HCT116 (cell line): ENCODE results near the gene KCNC4. TPM values are rescaled to one million over a fixed set of nuclear protein-coding genes. Genes with fewer than 3 reads are reported as not detected.

Experiments used
- ATAC-seq: fragments of 200-7000 bp; cut with Tn5 transposase; 2 replicates; pipeline ENCODE4 v1.9.1; 2020; ENCODE audit warnings: mild to moderate bottlenecking, moderate library complexity
- BruUV-seq: library from RNA; stranded (reverse); fragments of 400-500 nt; replicated peaks from 2 replicates; lab custom pipeline; 2021; lab: Mats Ljungman, UMichigan
- CTCF ChIA-PET: fragments of 300-600 bp; sonication (Branson Sonifier 250); formaldehyde crosslinking; loops from one replicate; lab custom pipeline; 2021; ENCODE audit warnings: antibody characterized with exemption; lab: Charles Lee
- POLR2A ChIA-PET: fragments of 300-600, 350-600 bp; sonication (Branson Sonifier 250); formaldehyde crosslinking; loops from one replicate; lab custom pipeline; 2021; ENCODE audit warnings: antibody characterized with exemption; lab: Charles Lee
- RAD21 ChIA-PET, 2 experiments: fragments of 300-600 bp; sonication (Branson Sonifier 250); formaldehyde crosslinking; loops; one replicate each; lab custom pipeline; 2023; ENCODE audit warnings: low total read pairs in 2 of 2; ENCODE audit not compliant: uncharacterized antibody in 2 of 2, unreplicated experiment in 2 of 2, low non-redundant PET in 1 of 2; lab: Charles Lee
- DNase-seq: peaks from one replicate; pipeline ENCODE4 v3.0.0-alpha.2; 2010; ENCODE audit warnings: low read depth, low spot score
- H2AFZ ChIP-seq: fragments of 200-600 bp; shearing (Covaris generic), sonication (generic); 2 replicates; pipeline ENCODE4 v1.6.1; 2017; ENCODE audit warnings: low read depth, mixed run types, mixed read lengths, antibody characterized with exemption, low read length; ENCODE audit not compliant: poor library complexity, severe bottlenecking
- H3K27ac ChIP-seq: 2 replicates; pipeline ENCODE4 v1.5.1; 2012; ENCODE audit warnings: low read depth, low read length
- H3K27me3 ChIP-seq: fragments of 200-600 bp; sonication (generic); 2 replicates; pipeline ENCODE4 v1.6.1; 2016; ENCODE audit warnings: mixed run types, low read length, mixed read lengths; ENCODE audit not compliant: insufficient read depth
- H3K36me3 ChIP-seq, 2 experiments: fragments of 200-500 bp in 1 of 2; fragments of 200-600 bp in 1 of 2; sonication (Bioruptor generic) in 1 of 2; sonication (generic) in 1 of 2; 2 replicates each; pipeline versions ENCODE4 v1.5.1 to v1.6.1; 2014 to 2016; ENCODE audit warnings: low read length in 2 of 2, inconsistent platforms in 1 of 2, mixed read lengths in 1 of 2, mixed run types in 1 of 2; ENCODE audit not compliant: insufficient read depth in 2 of 2, control insufficient read depth in 1 of 2
- H3K4me1 ChIP-seq, 2 experiments: fragments of 200-600 bp in 1 of 2; sonication (generic) in 1 of 2; 2 replicates each; pipeline versions ENCODE4 v1.5.1 to v1.6.1; 2012 to 2017; ENCODE audit warnings: low read length in 2 of 2, inconsistent platforms in 1 of 2, mild to moderate bottlenecking in 1 of 2, mixed read lengths in 1 of 2, mixed run types in 1 of 2, moderate library complexity in 1 of 2; ENCODE audit not compliant: insufficient read depth in 2 of 2, control insufficient read depth in 1 of 2
- H3K4me2 ChIP-seq: fragments of 200-600 bp; sonication (generic); 2 replicates; pipeline ENCODE4 v1.6.1; 2017; ENCODE audit warnings: mixed run types, low read length, mixed read lengths
- H3K4me3 ChIP-seq, 2 experiments: fragments of 200-600 bp in 1 of 2; sonication (generic) in 1 of 2; replicated peaks in 1 of 2; 2 replicates each; pipeline ENCODE4 v1.5.1; 2011 to 2016; ENCODE audit warnings: low read length in 2 of 2, control low read depth in 1 of 2, low read depth in 1 of 2, mild to moderate bottlenecking in 1 of 2, mixed read lengths in 1 of 2, mixed run types in 1 of 2
- H3K79me2 ChIP-seq: fragments of 200-600 bp; sonication (generic); 2 replicates; pipeline ENCODE4 v1.6.1; 2017; ENCODE audit warnings: mild to moderate bottlenecking, mixed run types, low read length, moderate library complexity, mixed read lengths; ENCODE audit not compliant: insufficient read depth
- H3K9ac ChIP-seq: fragments of 200-600 bp; sonication (generic); 2 replicates; pipeline ENCODE4 v1.6.1; 2016; ENCODE audit warnings: low read length, mixed read lengths
- H3K9me2 ChIP-seq: fragments of 200-600 bp; sonication (generic), shearing (Covaris generic); 2 replicates; pipeline ENCODE4 v1.6.1; 2017; ENCODE audit warnings: mixed run types, mild to moderate bottlenecking, moderate library complexity; ENCODE audit not compliant: insufficient read depth
- H3K9me3 ChIP-seq, 2 experiments: fragments of 200-500 bp in 1 of 2; fragments of 200-600 bp in 1 of 2; sonication (Bioruptor generic) in 1 of 2; sonication (generic) in 1 of 2; 2 replicates each; pipeline ENCODE4 v1.6.1; 2014 to 2017; ENCODE audit warnings: low read length in 2 of 2, mixed read lengths in 2 of 2, inconsistent platforms in 1 of 2, low read depth in 1 of 2, mild to moderate bottlenecking in 1 of 2, mixed run types in 1 of 2, moderate library complexity in 1 of 2; ENCODE audit not compliant: control insufficient read depth in 1 of 2, insufficient read depth in 1 of 2
- H4K20me1 ChIP-seq: fragments of 200-600 bp; sonication (generic), shearing (Covaris generic); 2 replicates; pipeline ENCODE4 v1.6.1; 2017; ENCODE audit warnings: mixed run types, mild to moderate bottlenecking, moderate library complexity; ENCODE audit not compliant: insufficient read depth
- ATF3 ChIP-seq: IDR thresholded peaks from 2 replicates; pipeline ENCODE4 v1.6.1; 2012
- CBX3 ChIP-seq: IDR thresholded peaks from 2 replicates; pipeline ENCODE4 v1.6.1; 2012; ENCODE audit warnings: low read depth
- CEBPB ChIP-seq: IDR thresholded peaks from 2 replicates; pipeline ENCODE4 v1.6.1; 2012; ENCODE audit warnings: low read depth
- CTCF ChIP-seq, 3 experiments: fragments of 200-600 bp in 1 of 3; sonication (generic) in 1 of 3; IDR thresholded peaks in 2 of 3; conservative IDR thresholded peaks in 1 of 3; 2 replicates each; pipeline ENCODE4 v1.5.1; 2012 to 2017; ENCODE audit warnings: low read depth in 2 of 3, low read length in 2 of 3, antibody characterized with exemption in 1 of 3, borderline replicate concordance in 1 of 3, control low read depth in 1 of 3, mild to moderate bottlenecking in 1 of 3, mixed read lengths in 1 of 3, mixed run types in 1 of 3, moderate library complexity in 1 of 3; ENCODE audit not compliant: insufficient read depth in 1 of 3
- ELF1 ChIP-seq: IDR thresholded peaks from 2 replicates; pipeline ENCODE4 v1.6.1; 2012; ENCODE audit warnings: low read depth, borderline replicate concordance
- EZH2 ChIP-seq: fragments of 200-600 bp; sonication (generic); IDR thresholded peaks from 2 replicates; pipeline ENCODE4 v1.6.1; 2017; ENCODE audit warnings: antibody characterized with exemption, mixed run types
- EZH2phosphoT487 ChIP-seq: fragments of 200-600 bp; IDR thresholded peaks from 2 replicates; pipeline ENCODE4 v1.6.1; 2018; ENCODE audit warnings: antibody characterized with exemption, borderline replicate concordance
- JUND ChIP-seq: IDR thresholded peaks from 2 replicates; pipeline ENCODE4 v1.6.1; 2012
- POLR2A ChIP-seq: IDR thresholded peaks from 2 replicates; pipeline ENCODE4 v1.7.0; 2011; ENCODE audit warnings: borderline replicate concordance; ENCODE audit not compliant: insufficient read depth, insufficient read length; ENCODE audit errors: extremely low read depth
- RAD21 ChIP-seq: IDR thresholded peaks from 2 replicates; pipeline ENCODE4 v1.6.1; 2012; ENCODE audit warnings: low read depth, mild to moderate bottlenecking
- REST ChIP-seq: IDR thresholded peaks from 2 replicates; pipeline ENCODE4 v1.6.1; 2012; ENCODE audit warnings: low read depth
- SIN3A ChIP-seq: IDR thresholded peaks from 2 replicates; pipeline ENCODE4 v1.6.1; 2012; ENCODE audit warnings: low read depth
- TCF7L2 ChIP-seq: IDR thresholded peaks from 2 replicates; pipeline ENCODE4 v1.7.0; 2011; ENCODE audit warnings: borderline replicate concordance, inconsistent platforms; ENCODE audit not compliant: insufficient read depth, insufficient read length; ENCODE audit errors: extremely low read depth
- YY1 ChIP-seq: IDR thresholded peaks from 2 replicates; pipeline ENCODE4 v1.6.1; 2011; ENCODE audit warnings: low read length, low read depth, moderate library complexity, mild to moderate bottlenecking; ENCODE audit not compliant: insufficient replicate concordance; ENCODE audit errors: extremely low read depth
- ZBTB33 ChIP-seq: IDR thresholded peaks from 2 replicates; pipeline ENCODE4 v1.6.1; 2011; ENCODE audit warnings: mild to moderate bottlenecking, low read length, moderate library complexity; ENCODE audit not compliant: insufficient replicate concordance; ENCODE audit errors: extremely low read depth
- ZFX ChIP-seq: fragments of 450-650 bp; IDR thresholded peaks from 2 replicates; pipeline ENCODE4 v1.6.1; 2017
- ZNF274 ChIP-seq: fragments of 200-500 bp; sonication (Bioruptor generic); IDR thresholded peaks from 2 replicates; pipeline ENCODE4 v1.6.1; 2014; ENCODE audit warnings: mild to moderate bottlenecking, low read depth, low read length, inconsistent platforms
- intact Hi-C: fragments of 100-400 bp; cut with micrococcal nuclease; formaldehyde crosslinking; loops from 2 replicates; pipeline ENCODE4 v1.10.0; 2022
- total RNA-seq: library from RNA; stranded (reverse); gene quantifications from one replicate; pipeline ENCODE4 v1.2.1, GENCODE V29; 2021; ENCODE audit not compliant: unreplicated experiment

Gene KCNC4
- total RNA-seq, 1 experiment from 2014 or later = 13.0 TPM

GRCh38 chr1:110203021-110203661 lies 7.0 kb upstream of the KCNC4 start:
- RAD21 ChIA-PET = interaction anchor here (1.5 to 2.5 kb wide), 6 partner anchors 110 to 293 kb away, joined by 3 to 9 read pairs (median 9); no protein-coding TSS in a partner anchor
- POLR2A ChIA-PET = interaction anchor here (1.0 kb wide), 1 partner anchor 136 kb away, joined by 3 read pairs; the partner anchor contains the start of gene RBM15

More at GRCh38 chr1:110203021-110203661, 7.0 kb upstream of the KCNC4 start:
- H3K9me3 ChIP-seq = no peaks in the 10 kb centered on the region
- 0 out of 2 replicates have a peak overlapping the region, but pooled peaks have one; percentile 3 for H3K27ac ChIP-seq
- H3K79me2 ChIP-seq = no peaks in the 10 kb centered on the region
- DNase-seq (peak; percentile 55), ATAC-seq (peak; percentile 71)
- CTCF ChIA-PET = interaction anchor here (0.6 to 6.4 kb wide), 10 partner anchors 89 to 293 kb away, joined by 3 to 76 read pairs (median 8); partner anchors contain the start of gene RBM15
- no peaks in the 10 kb centered on the region for H3K9me2 ChIP-seq
- no peak overlapping the region for H3K4me3 ChIP-seq
- no peaks in the 10 kb centered on the region for H3K36me3 ChIP-seq
- H3K9ac ChIP-seq = no peak overlapping the region
- peak overlapping the region; percentile 42 for H2AFZ ChIP-seq
- H3K27me3 ChIP-seq = no peaks in the 10 kb centered on the region
- no TSS peak for BruUV-seq
- H4K20me1 ChIP-seq = no peaks in the 10 kb centered on the region
- peak overlapping the region; percentile 26 for H3K4me2 ChIP-seq
- intact Hi-C loops = loop anchor here (1.0 to 5.0 kb wide), 4 partner anchors 109 to 293 kb away; partner anchors contain the start of gene LAMTOR5
- TF ChIP-seq REST (no peak), CBX3 (no peak), RAD21 (peak; percentile 93), ZFX (no peak), EZH2phosphoT487 (no peak), CTCF (IDR thresholded peaks at IDR 0.05 in 2 of 3, conservative IDR thresholded peaks at IDR 0.05 in 1 of 3; ENCODE audit: borderline replicate concordance in 1 of 3, insufficient read depth in 1 of 3, low read depth in 2 of 3, low read length in 2 of 3) (peak; percentile 75 to 89 (median 88)), ATF3 (no peak), EZH2 (no peak), YY1 (peak; percentile 60), SIN3A (no peak), TCF7L2 (no peak), POLR2A (no peak), ZNF274 (no peak), ELF1 (no peak), JUND (no peak), CEBPB (no peak), ZBTB33 (no peak)
- peaks cover 0 to 15% of the 10 kb centered on the region in 2 experiments; a peak in 2 of 4 replicates for H3K4me1 ChIP-seq
